Measurements from ENCODE around the gene ADAD2. TPM values are rescaled to one million over a fixed set of nuclear protein-coding genes. Genes with fewer than 3 reads are reported as not detected.

Gene ADAD2
- not detected in 2 replicates for total RNA-seq

DNA sequence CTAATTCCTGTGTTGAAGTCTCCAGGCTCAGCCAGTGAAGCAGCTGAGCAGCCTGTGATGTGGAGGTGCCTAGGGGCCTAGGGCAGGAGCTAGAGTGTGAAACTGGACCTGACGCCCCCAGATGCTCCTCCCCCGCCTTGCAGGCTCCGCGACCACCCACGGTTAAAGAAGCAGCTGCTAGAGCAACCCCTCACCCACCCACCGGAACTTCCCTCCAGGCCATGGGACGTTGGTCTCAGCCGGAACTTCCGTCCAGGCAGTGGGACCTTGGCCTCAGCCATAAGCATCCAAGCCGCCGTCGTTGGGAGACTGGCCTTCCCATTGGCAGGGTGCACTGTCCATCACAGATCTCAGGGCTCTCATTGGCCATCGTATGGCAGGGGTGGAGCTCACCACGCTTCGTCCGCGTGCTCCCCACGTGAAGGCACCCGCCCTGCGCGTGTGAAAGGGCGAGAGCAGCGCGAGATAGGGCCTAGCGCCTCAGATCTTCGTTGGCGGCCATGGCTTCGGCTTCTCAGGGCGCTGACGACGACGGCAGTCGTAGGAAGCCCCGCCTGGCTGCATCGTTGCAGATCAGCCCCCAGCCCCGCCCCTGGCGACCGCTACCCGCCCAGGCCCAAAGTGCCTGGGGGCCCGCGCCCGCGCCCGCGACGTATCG is at the start of gene ADAD2:
ADAD2 (plus strand) TSS at position 427 of the 658 bp plus-strand sequence; CDS start at position 501, 74 bp downstream.

DNA sequence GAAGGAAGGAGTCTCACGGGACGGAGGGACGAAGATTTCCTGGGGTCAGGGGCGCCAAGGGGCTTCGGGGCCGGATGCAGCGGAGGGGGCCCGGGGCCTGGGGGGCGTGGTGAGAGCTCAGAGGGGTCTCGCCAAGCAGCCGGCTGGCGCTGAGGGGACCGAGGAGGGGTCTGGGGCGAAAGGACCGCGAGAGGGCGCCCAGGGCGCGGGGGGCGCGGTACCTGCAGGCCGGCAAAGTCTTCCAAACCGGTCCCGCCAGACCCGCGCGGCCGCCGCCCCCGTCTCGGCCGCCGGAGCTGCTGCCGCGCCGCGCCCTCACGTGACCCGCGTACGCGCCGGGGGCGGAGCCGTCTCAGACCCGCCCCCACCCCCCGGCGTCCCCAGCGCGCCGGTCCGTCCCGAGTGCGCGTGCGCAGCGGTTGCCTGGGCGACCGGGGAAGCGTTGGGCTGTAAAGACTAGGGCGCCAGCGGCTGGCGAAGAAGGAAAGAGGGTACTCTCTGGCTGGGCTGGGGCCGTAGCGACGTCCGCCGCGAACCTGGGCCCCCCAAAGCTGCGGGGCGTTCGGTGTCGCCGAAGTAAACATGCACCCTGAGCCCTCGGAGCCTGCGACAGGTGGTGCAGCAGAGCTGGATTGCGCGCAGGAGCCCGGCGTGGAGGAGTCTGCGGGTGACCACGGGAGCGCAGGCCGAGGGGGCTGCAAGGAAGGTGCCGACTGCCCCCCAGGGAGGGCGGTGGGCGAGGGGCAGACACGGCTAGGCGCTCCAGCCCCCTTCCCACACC is 45.9 kb upstream of the ADAD2 start, which contains the start of the genes DNAAF1 and HSDL1:
DNAAF1 (plus strand) TSS at position 450 of the 781 bp plus-strand sequence; CDS start at position 583, 133 bp downstream.
HSDL1 (minus strand) TSS at position 319 of the 781 bp plus-strand sequence. CDS start 13,856 bp downstream, outside the sequence.

DNA sequence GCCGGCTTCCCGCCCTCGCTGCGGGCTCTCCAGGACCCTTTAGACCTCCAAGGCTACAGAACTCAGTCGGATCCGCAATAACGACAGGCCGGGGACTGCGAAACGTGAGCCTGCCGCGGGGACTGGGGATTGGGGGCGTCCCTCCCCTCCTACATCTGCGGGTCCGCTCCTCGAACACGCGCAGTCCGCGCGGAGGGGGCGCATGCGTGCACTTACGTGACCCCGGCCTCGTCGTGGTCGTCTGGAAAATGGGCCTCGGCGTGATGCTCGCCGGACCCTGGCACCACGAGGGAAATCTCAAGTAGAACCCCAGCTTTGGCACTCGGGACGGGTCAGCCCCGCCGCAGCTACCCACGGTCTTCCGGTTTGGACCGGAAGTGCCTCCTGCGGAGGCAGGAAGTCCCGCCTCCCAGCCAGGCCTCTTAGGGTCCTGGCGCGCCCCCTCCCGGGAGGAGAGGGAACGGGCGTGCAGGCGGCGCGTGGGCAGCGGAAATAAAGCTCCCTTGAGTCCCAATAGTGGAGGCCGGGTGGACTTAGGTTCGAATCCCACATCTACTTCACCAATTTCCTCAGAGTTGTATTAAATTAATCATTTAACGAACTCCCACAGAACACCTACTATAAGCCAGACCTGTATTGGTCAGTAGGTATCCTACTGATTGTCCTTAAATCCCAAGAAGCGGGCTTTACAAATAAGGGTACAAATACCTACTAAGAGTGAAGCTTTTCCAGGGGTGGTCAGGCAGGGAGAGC is 4.1 kb upstream of the ADAD2 start, which contains the start of gene TAF1C:
TAF1C (minus strand) TSS at position 373 of the 753 bp plus-strand sequence. CDS start 2,069 bp downstream, outside the sequence.

DNA sequence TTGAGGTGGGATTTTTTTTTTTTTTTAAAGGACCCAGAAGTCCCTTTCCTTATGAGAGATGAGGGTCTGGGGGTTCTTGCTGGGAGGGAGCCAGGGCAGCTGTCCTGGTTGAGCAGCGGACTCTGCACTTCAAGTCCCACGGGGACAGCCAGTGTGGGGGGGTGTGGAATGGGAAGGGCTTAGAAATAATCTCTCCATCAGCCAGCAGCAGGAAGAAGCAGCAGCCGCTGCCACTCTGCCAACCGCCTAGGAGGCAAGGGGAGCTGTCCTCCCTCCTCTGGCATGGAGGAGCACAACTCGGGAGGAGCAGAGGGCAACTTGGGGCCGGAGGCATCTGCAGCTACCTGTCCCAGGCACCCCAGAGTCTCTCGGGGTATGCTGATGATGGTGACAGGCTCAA is 49.0 kb downstream of the ADAD2 start, which contains the start of gene KCNG4:
KCNG4 (minus strand) TSS at position 104 of the 400 bp plus-strand sequence. CDS start 2,527 bp downstream, outside the sequence.

Other genes with a start within 250 kb of the ADAD2 start
- 1.2 and 2.4 TPM in 2 replicates for gene OSGIN1, start 237.9 kb upstream of the ADAD2 start, total RNA-seq
- gene NECAB2, start 222.9 kb upstream of the ADAD2 start, total RNA-seq: 0.37 TPM in 1 of 2 replicates, not detected in the other
- gene SLC38A8, start 148.4 kb upstream of the ADAD2 start, total RNA-seq: not detected in 2 replicates
- 156 and 158 TPM in 2 replicates for gene MBTPS1, start 74.2 kb upstream of the ADAD2 start, total RNA-seq
- gene HSDL1, start 46.0 kb upstream of the ADAD2 start, total RNA-seq: 28.2 and 34.7 TPM in 2 replicates
- under 0.01 TPM in 1 of 2 replicates, not detected in the other for gene DNAAF1, start 45.8 kb upstream of the ADAD2 start, total RNA-seq
- 15.7 and 19.0 TPM in 2 replicates for gene TAF1C, start 4.1 kb upstream of the ADAD2 start, total RNA-seq
- gene KCNG4, start 48.9 kb downstream of the ADAD2 start, total RNA-seq: not detected in 2 replicates
- gene WFDC1, start 103.7 kb downstream of the ADAD2 start, total RNA-seq: 0.05 and 12.5 TPM in 2 replicates
- gene ATP2C2, start 177.4 kb downstream of the ADAD2 start, total RNA-seq: not detected in 2 replicates

All from smooth muscle cell of the umbilical artery (primary cell).